C4-2B (cell line): ENCODE data around the gene NRG2.

ENCODE experiments used
- ZFX ChIP-seq: fragments of 450-650 bp; IDR thresholded peaks from 2 replicates; pipeline ENCODE4 v1.6.1; 2017
- TF ChIP-seq, protein P1 (sequence below): fragments of 450-650 bp; conservative IDR thresholded peaks from 2 replicates; pipeline ENCODE4 v1.5.1; 2017; ENCODE audit warnings: mild to moderate bottlenecking

DNA sequence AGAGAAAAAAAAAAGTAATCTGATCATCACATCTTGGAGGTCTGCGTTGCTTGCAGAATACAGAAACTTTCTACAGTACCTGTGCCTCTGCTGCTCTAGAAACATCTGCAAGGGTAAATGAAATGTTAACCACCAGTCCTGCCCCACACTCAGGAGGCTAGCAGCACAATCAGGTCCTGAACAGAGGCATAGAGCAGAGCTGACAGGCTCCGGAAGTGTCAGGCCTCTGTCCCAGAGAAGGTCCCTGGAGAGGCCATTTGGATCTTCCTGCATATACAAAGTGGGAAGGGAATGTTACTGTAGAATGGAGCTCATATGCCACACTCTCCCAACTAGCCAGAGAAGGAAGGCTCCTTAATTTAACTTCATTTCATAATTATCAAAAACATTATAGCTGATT, 7.2 kb downstream of the NRG2 start:
- TF ChIP-seq, protein P1, sequence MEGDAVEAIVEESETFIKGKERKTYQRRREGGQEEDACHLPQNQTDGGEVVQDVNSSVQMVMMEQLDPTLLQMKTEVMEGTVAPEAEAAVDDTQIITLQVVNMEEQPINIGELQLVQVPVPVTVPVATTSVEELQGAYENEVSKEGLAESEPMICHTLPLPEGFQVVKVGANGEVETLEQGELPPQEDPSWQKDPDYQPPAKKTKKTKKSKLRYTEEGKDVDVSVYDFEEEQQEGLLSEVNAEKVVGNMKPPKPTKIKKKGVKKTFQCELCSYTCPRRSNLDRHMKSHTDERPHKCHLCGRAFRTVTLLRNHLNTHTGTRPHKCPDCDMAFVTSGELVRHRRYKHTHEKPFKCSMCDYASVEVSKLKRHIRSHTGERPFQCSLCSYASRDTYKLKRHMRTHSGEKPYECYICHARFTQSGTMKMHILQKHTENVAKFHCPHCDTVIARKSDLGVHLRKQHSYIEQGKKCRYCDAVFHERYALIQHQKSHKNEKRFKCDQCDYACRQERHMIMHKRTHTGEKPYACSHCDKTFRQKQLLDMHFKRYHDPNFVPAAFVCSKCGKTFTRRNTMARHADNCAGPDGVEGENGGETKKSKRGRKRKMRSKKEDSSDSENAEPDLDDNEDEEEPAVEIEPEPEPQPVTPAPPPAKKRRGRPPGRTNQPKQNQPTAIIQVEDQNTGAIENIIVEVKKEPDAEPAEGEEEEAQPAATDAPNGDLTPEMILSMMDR, result no peak
- no peak for TF ChIP-seq ZFX
